GM12865 (cell line): ENCODE measurements around the gene XAF1.

Source experiments
- DNase-seq: peaks from one replicate; pipeline ENCODE4 v3.0.0; 2010; ENCODE audit warnings: low read depth
- H3K4me3 ChIP-seq: 2 replicates; pipeline ENCODE4 v1.5.1; 2011; ENCODE audit warnings: mild to moderate bottlenecking, low read depth, low read length, control low read depth
- CTCF ChIP-seq: IDR thresholded peaks from 2 replicates; pipeline ENCODE4 v1.5.1; 2011; ENCODE audit warnings: low read length, control low read depth, low read depth, inconsistent platforms; ENCODE audit not compliant: insufficient read depth; ENCODE audit errors: missing control alignments

Gene XAF1

GRCh38 chr17:6755731-6756184 lies at the start of gene XAF1:
XAF1 (plus strand) TSS chr17:6756046; CDS start chr17:6756079, 33 bp downstream.
- TF ChIP-seq CTCF = no peak
- peak within 1 kb of the TSS; percentile 78 for H3K4me3 ChIP-seq
- DNase-seq = peak; percentile 81

GRCh38 chr17:6706499-6706898 lies 49.3 kb upstream of the XAF1 start:
- no peak overlapping the region for H3K4me3 ChIP-seq
- no peak for TF ChIP-seq CTCF
- DNase-seq = no peak

- TF ChIP-seq CTCF = no peak
- no peak overlapping the region for H3K4me3 ChIP-seq
- no peak for DNase-seq
Measured at GRCh38 chr17:6706996-6707395, 48.9 kb upstream of the XAF1 start.

- TF ChIP-seq CTCF = no peak
- no peak overlapping the region for H3K4me3 ChIP-seq
- no peak for DNase-seq
Measured at GRCh38 chr17:6708357-6708961, 47.4 kb upstream of the XAF1 start.

- H3K4me3 ChIP-seq = no peak overlapping the region
- no peak for TF ChIP-seq CTCF
- no peak for DNase-seq
Measured at GRCh38 chr17:6710317-6710716, 45.5 kb upstream of the XAF1 start.

- DNase-seq = no peak
- H3K4me3 ChIP-seq = no peak overlapping the region
- TF ChIP-seq CTCF = no peak
Measured at GRCh38 chr17:6711081-6711674, 44.7 kb upstream of the XAF1 start.

GRCh38 chr17:6711681-6712057 lies 44.2 kb upstream of the XAF1 start:
- no peak for DNase-seq
- TF ChIP-seq CTCF = no peak
- no peak overlapping the region for H3K4me3 ChIP-seq
